ENCODE results near the gene PRKAA1. TPM values are rescaled to one million over a fixed set of nuclear protein-coding genes. Genes with fewer than 3 reads are reported as not detected.
"Not testable (repeated sequence)": the region's sequence is repeated elsewhere in the genome, so short reads cannot be mapped to it uniquely, and the experiment has no call there.

Gene PRKAA1
- total and polyA plus RNA-seq, 4 donors = 36.1 to 89.4 (median 61.8) TPM

- Histone ChIP-seq H3K36me3 (ENCODE audit: control insufficient read depth, insufficient read depth, low read length) (no peaks in the 10 kb centered on the region), H3K27me3 (ENCODE audit: control insufficient read depth, insufficient read depth, low read length) (no peaks in the 10 kb centered on the region), H3K4me1 (ENCODE audit: control insufficient read depth, insufficient read depth, low read length) (no peaks in the 10 kb centered on the region), H3K27ac (ENCODE audit: low read depth, low read length) (no peak overlapping the region), H3K9me3 (ENCODE audit: control insufficient read depth, insufficient read depth, low read length) (no peaks in the 10 kb centered on the region), H3K4me3 (ENCODE audit: low read depth, low read length) (no peak overlapping the region)
- DNase-seq (ENCODE audit: low read depth in 4 of 6, low spot score in 6 of 6) = peak in 1 of 6 donors; percentile 11
- WGBS (ENCODE audit: insufficient coverage) = 0% methylated on average over 1 of the region's 2 CpGs
Measured at GRCh38 chr5:40716000-40716399, 82.2 kb downstream of the PRKAA1 start.

- H3K4me3 ChIP-seq (ENCODE audit: low read depth, low read length) = no peak overlapping the region
- H3K36me3 ChIP-seq (ENCODE audit: control insufficient read depth, insufficient read depth, low read length) = no peaks in the 10 kb centered on the region
- H3K27me3 ChIP-seq (ENCODE audit: control insufficient read depth, insufficient read depth, low read length) = no peaks in the 10 kb centered on the region
- no peak for DNase-seq (ENCODE audit: low read depth in 4 of 6, low spot score in 6 of 6)
- H3K9me3 ChIP-seq (ENCODE audit: control insufficient read depth, insufficient read depth, low read length) = no peaks in the 10 kb centered on the region
- H3K27ac ChIP-seq (ENCODE audit: low read depth, low read length) = no peak overlapping the region
- no peaks in the 10 kb centered on the region for H3K4me1 ChIP-seq (ENCODE audit: control insufficient read depth, insufficient read depth, low read length)
Measured at GRCh38 chr5:40714001-40714400, 84.2 kb downstream of the PRKAA1 start.

- H3K4me3 ChIP-seq (ENCODE audit: low read depth, low read length); DNase-seq (ENCODE audit: low read depth in 4 of 6, low spot score in 6 of 6); H3K27me3 ChIP-seq (ENCODE audit: control insufficient read depth, insufficient read depth, low read length); H3K9me3 ChIP-seq (ENCODE audit: control insufficient read depth, insufficient read depth, low read length); H3K36me3 ChIP-seq (ENCODE audit: control insufficient read depth, insufficient read depth, low read length); H3K27ac ChIP-seq (ENCODE audit: low read depth, low read length); H3K4me1 ChIP-seq (ENCODE audit: control insufficient read depth, insufficient read depth, low read length): not testable (repeated sequence)
Measured at GRCh38 chr5:40710575-40710974, 87.6 kb downstream of the PRKAA1 start.

Small RNA genes lying within 50 kb of the gene (small RNA-seq; reads per million reads assigned to genes)
- gene RF00191 (ENCODE audit: low replicate concordance) = not detected
- gene SNORD72 (ENCODE audit: low replicate concordance) = 3.2 reads per million, percentile 93 among the genes with 10 or more reads in this experiment

Other genes starting within 250 kb of the PRKAA1 start
- gene PTGER4, start 118.5 kb downstream of the PRKAA1 start, total RNA-seq = 10 to 100 TPM; 13.9 TPM
- gene PTGER4, start 118.5 kb downstream of the PRKAA1 start, polyA plus RNA-seq (ENCODE audit: insufficient read length in 2 of 2) = 1 to 10 TPM; 4.3 to 5.4 TPM
- gene TTC33, start 42.4 kb downstream of the PRKAA1 start, total RNA-seq = 10 to 100 TPM; 36.2 to 45.9 TPM
- gene TTC33, start 42.4 kb downstream of the PRKAA1 start, polyA plus RNA-seq (ENCODE audit: insufficient read length in 2 of 2) = 10 to 100 TPM; 22.4 to 25.3 TPM
- 1,000 to 10,000 TPM in 1 of 2 donors, 100 to 1,000 TPM in 1; 480 to 1,376 TPM for gene RPL37, start 36.8 kb upstream of the PRKAA1 start, total RNA-seq
- gene RPL37, start 36.8 kb upstream of the PRKAA1 start, polyA plus RNA-seq (ENCODE audit: insufficient read length in 2 of 2) = 1,000 to 10,000 TPM; 1,005 to 1,065 TPM
- gene CARD6, start 43.0 kb upstream of the PRKAA1 start, total RNA-seq = 1 to 10 TPM; 4.5 to 6.8 TPM
- gene CARD6, start 43.0 kb upstream of the PRKAA1 start, polyA plus RNA-seq (ENCODE audit: insufficient read length in 2 of 2) = 1 to 10 TPM; 1.3 to 2.0 TPM
- 10 to 100 TPM; 58.0 to 95.1 TPM for gene C7, start 111.1 kb upstream of the PRKAA1 start, total RNA-seq
- 10 to 100 TPM in 1 of 2 donors, 1 to 10 TPM in 1; 8.9 to 25.4 TPM for gene C7, start 111.1 kb upstream of the PRKAA1 start, polyA plus RNA-seq (ENCODE audit: insufficient read length in 2 of 2)